ENCODE results near the gene HNRNPLL. TPM values are rescaled to one million over a fixed set of nuclear protein-coding genes. Genes with fewer than 3 reads are reported as not detected.

Gene HNRNPLL
- polyA plus RNA-seq, 1 of the 3 experiments (the other 2 are of a cell fraction) = 24.4 TPM

GRCh38 chr2:38557981-38558380 is 44.7 kb downstream of the HNRNPLL start:
- no peaks in the 10 kb centered on the region; a peak in 1 of 4 replicates for H3K4me1 ChIP-seq (ENCODE audit: control insufficient read depth in 1 of 2, insufficient read depth in 2 of 2, low read depth in 1 of 2, low read length in 1 of 2)
- peaks cover 41 to 46% of the 10 kb centered on the region in 2 experiments for H3K36me3 ChIP-seq (replicated peaks in 1 of 2; ENCODE audit: control insufficient read depth in 1 of 2, insufficient read depth in 2 of 2, low read length in 1 of 2)
- no peak overlapping the region for H3K27ac ChIP-seq (ENCODE audit: low read depth in 2 of 2, low read length in 1 of 2)
- H3K27me3 ChIP-seq (ENCODE audit: insufficient read depth) = no peaks in the 10 kb centered on the region
- POLR2A ChIA-PET = no interaction called here
- WGBS (ENCODE audit: low lambda C conversion rate) = 94% methylated on average over 5 of the region's 5 CpGs
- H3F3A ChIP-seq (replicated peaks; ENCODE audit: insufficient read depth) = no peaks in the 10 kb centered on the region
- no peak overlapping the region for H3K4me2 ChIP-seq
- TF ChIP-seq FOXJ3 (CRISPR knock-in tag; IDR thresholded peaks at IDR 0.05) = no peak
- CTCF ChIA-PET = interaction anchor here (1.0 to 1.8 kb wide), 4 partner anchors 11 to 243 kb away, joined by 3 to 8 read pairs (median 4); no protein-coding TSS in a partner anchor
- H3K9me3 ChIP-seq = no peaks in the 10 kb centered on the region
- H4K20me1 ChIP-seq (ENCODE audit: insufficient read depth) = no peaks in the 10 kb centered on the region
- H2AFZ ChIP-seq (ENCODE audit: low read depth) = no peak overlapping the region
- H3K79me2 ChIP-seq (ENCODE audit: insufficient read depth) = no peaks in the 10 kb centered on the region
- H3K9me2 ChIP-seq = no peaks in the 10 kb centered on the region
- DNase-seq = no peak
- H3K9ac ChIP-seq = no peak overlapping the region
- no peak overlapping the region for H3K4me3 ChIP-seq (ENCODE audit: low read depth in 2 of 2, low read length in 1 of 2)

- Histone ChIP-seq H3K36me3 (replicated peaks in 1 of 2; ENCODE audit: control insufficient read depth in 1 of 2, insufficient read depth in 2 of 2, low read length in 1 of 2) (peaks cover 38 to 45% of the 10 kb centered on the region in 2 experiments), H3K27ac (ENCODE audit: low read depth in 2 of 2, low read length in 1 of 2) (no peak overlapping the region), H3K4me1 (ENCODE audit: control insufficient read depth in 1 of 2, insufficient read depth in 2 of 2, low read depth in 1 of 2, low read length in 1 of 2) (peaks cover 0 to 2% of the 10 kb centered on the region in 2 experiments; a peak in 1 of 4 replicates), H3K4me2 (no peak overlapping the region), H2AFZ (ENCODE audit: low read depth) (no peak overlapping the region), H3K4me3 (ENCODE audit: low read depth in 2 of 2, low read length in 1 of 2) (no peak overlapping the region), H4K20me1 (ENCODE audit: insufficient read depth) (no peaks in the 10 kb centered on the region), H3K27me3 (ENCODE audit: insufficient read depth) (no peaks in the 10 kb centered on the region), H3K79me2 (ENCODE audit: insufficient read depth) (no peaks in the 10 kb centered on the region), H3F3A (replicated peaks; ENCODE audit: insufficient read depth) (peaks cover 2% of the 10 kb centered on the region), H3K9ac (no peak overlapping the region), H3K9me3 (no peaks in the 10 kb centered on the region), H3K9me2 (no peaks in the 10 kb centered on the region)
- no peak for DNase-seq
- no peak for TF ChIP-seq ZBTB33 (IDR thresholded peaks at IDR 0.05; ENCODE audit: borderline replicate concordance, low read depth)
- TF ChIP-seq CHD2 (IDR thresholded peaks at IDR 0.05; ENCODE audit: low read length, partially characterized antibody) = no peak
- TF ChIP-seq FOXJ3 (CRISPR knock-in tag; IDR thresholded peaks at IDR 0.05) = no peak
- TF ChIP-seq NFIC (IDR thresholded peaks at IDR 0.05; ENCODE audit: borderline replicate concordance) = no peak
- TF ChIP-seq FOXM1 (IDR thresholded peaks at IDR 0.05; ENCODE audit: low read depth) = no peak
- no peak for TF ChIP-seq TEAD4 (IDR thresholded peaks at IDR 0.05; ENCODE audit: borderline replicate concordance, insufficient read depth)
- TF ChIP-seq RAD21 (IDR thresholded peaks at IDR 0.05; ENCODE audit: low read length) = no peak
- no peak for TF ChIP-seq GATA2 (CRISPR knock-in tag; IDR thresholded peaks at IDR 0.05)
- TF ChIP-seq GABPA (IDR thresholded peaks at IDR 0.05; ENCODE audit: low read depth) = no peak
- POLR2A ChIA-PET = interaction anchor here (0.9 to 1.2 kb wide), 2 partner anchors 11 to 194 kb away, joined by 3 read pairs; partner anchors contain the start of gene SRSF7
- CTCF ChIA-PET = interaction anchor here (1.0 to 3.2 kb wide), 7 partner anchors 9 to 242 kb away, joined by 3 to 20 read pairs (median 4); no protein-coding TSS in a partner anchor
- WGBS (ENCODE audit: low lambda C conversion rate) = 93% methylated on average over 2 of the region's 2 CpGs
These were observed 45.5 kb downstream of the HNRNPLL start for GRCh38 chr2:38557217-38557616.

All from SK-N-SH (cell line).